HG03354 (cell line): ENCODE measurements around the gene SPIRE1.
"Not testable (repeated sequence)": the region's sequence is repeated elsewhere in the genome, so short reads cannot be mapped to it uniquely, and the experiment has no call there.

Experiments used
- ATAC-seq: cut with Tn5 transposase; IDR thresholded peaks from one replicate; pipeline ENCODE4 v1.9.1; 2021; ENCODE audit warnings: mild to moderate bottlenecking; ENCODE audit not compliant: unreplicated experiment, poor library complexity, severe bottlenecking

Gene SPIRE1

DNA sequence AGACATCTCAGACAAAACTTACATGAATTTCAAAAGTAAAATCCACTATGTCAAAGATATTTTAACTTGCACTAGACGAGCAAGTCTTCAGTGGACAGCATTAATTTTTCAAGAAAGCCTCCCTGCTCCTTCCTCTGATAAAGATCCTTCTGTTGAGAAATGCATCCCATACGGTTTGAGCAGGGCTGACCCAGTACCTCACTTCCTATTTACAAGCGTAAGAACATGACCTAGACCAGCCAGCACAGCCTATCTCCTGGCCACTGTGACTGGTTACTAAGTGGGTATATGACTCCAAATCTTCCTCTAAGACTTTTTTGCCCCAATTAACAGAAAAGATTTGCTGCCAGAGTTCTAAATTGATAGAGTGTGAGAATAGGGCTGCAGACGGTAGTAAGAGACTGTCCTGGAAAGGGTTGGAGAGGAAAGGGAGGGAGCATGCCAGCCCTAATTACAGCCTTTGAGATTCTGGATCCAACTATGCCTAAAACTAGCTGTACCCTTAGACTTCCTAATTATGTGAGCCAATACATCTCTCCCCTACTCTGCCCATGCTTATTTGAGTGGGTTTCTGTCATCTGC lies 141.8 kb downstream of the SPIRE1 start:
- no peak for ATAC-seq

DNA sequence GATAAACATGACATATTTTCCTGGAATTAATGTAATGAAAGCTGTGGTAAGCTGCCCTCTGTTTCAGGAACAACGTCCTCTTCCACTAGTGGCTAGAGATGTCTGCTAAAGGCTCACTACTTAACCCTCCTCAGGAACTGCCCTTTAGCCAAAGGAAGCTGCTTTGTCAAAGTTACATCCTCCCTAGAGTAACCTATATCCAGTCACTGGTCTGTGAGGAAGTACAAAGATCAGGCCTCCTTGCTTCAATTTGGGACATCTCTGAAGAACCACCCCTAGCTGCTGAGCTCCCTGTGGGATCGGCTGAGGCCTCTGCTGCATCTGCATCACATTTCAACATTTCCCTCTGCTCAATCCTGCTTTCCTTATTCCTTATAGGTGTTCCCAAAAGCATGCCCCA lies 142.4 kb downstream of the SPIRE1 start:
- no peak for ATAC-seq

- no peak for ATAC-seq
Measured at GRCh38 chr18:12507007-12507406, 150.9 kb downstream of the SPIRE1 start.

GRCh38 chr18:12500986-12501385 lies 156.9 kb downstream of the SPIRE1 start:
- no peak for ATAC-seq

DNA sequence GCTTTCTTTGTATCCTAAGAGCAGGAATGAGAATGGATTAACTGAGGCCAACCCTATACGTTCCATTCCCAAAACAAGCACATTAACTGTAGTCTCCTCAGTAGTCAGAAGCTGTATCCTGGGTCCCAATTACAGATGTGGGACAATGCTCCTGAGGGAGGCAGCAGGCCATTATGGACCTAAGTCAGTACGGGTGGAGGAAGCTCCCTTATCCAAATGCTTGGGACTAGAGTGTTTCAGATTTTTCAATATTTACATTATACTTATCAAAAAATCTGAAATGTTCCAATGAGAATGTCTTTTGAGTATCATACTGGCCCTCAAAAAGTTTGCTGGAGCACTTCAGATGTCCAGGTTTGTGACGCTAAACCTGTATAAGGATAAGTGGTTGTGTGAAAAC lies 160.1 kb downstream of the SPIRE1 start:
- no peak for ATAC-seq

DNA sequence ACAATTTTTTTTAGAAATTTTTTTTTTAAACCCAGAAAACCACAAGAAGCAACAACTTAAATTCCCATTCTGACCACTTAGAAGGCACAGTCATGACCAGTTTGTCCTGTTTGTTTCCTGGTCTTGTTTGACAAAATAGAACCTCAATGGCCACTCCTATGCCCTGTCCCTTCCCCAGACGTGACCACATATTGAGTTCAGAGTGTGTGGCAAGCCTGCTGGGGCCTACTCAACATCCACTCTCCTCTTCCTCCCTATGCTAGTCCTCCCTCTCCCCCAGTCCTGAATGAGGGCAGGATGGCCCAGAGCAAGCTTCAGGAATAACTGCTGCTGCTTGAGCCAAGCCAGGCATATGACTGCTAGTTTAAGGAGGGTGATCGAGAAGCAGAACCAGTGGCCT lies 160.6 kb downstream of the SPIRE1 start:
- no peak for ATAC-seq

DNA sequence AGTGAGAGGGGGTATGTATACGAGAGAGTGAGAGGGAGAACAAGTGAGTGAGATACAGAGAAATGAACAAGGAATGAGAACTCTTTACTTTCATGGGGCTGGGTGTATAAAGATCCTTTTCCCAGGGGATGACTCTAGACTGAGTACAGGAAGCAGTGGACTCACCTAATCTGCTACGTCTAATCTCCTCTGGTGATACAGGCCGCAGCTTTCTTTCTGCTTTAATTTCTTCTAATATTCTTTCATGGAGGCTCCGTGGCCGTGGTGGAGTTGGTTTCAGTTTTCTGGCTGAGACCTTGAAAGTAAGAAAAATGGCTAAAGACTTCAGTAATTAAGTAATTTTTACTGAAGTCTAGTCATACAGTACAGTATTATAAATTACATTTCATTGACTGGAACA lies 165.0 kb downstream of the SPIRE1 start:
- ATAC-seq, result no peak

DNA sequence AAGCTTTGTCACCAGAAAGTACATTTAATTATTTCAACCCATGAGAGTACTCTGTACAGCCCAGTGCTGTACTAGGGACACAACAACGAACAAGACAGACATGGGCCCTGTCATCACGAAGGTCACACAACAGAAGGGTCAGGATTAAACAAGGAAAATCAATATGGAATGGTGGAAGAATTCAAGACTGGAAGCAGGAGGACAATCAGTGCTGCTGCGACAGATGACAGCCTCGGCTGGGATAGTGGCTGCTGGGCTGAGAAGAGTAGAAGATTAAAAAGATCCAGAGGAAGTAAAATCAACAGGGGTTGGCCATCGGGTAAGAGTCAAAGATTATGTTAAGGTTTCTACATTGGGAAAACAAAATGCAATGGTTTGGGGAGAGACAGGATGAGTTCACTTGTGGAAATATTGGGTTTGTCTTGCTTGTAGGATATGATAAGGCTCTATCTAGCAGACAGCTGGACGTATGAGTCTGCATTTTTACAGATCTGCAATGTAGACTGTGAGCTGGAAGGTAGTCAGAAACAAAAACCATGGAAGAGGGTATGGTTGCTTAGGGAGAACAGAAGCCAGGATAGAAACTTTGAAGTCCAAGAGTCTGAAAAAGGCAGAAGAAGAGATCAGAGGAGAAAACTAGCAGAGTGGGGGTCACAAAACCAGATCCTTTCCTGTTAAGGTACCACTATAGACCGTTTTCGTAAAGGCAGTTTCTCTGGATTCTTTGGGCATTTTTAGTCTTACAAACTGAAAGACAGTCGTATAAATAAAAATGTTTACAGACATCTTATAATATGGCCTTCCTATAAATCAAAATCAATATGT lies 166.1 kb downstream of the SPIRE1 start:
- no peak for ATAC-seq

DNA sequence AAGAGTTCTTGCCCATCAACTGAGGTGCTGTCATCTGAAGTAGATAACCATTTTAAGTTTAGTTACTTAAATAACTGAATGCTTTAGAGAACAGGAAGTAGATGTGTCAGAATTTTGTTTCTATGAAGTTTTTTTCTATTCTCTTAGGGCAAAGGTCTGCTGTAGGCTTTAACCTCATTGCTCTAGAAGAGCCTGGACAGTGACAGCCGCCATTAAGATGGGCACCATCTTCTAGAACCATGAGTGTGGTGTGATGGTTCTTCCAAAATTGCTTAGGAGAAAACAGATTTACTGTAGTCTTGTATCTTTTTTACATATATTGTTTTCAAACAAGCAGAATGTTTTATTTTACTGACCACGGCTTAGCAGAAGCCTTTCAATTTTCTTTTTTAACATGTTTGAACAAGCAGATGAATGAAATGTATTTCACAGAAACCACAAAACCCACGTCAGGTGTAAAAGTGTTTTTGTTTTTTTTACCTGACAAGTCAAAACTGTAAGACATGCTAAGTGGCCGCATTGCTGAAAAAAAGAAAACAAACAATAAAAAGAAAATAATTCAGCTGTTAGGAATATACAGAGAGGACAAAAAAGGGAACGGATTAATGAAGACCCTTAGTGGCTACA lies 172.3 kb downstream of the SPIRE1 start:
- no peak for ATAC-seq

- not testable (repeated sequence) for ATAC-seq
Measured at GRCh38 chr18:12481915-12482314, 176.0 kb downstream of the SPIRE1 start.

GRCh38 chr18:12479982-12480381 lies 177.9 kb downstream of the SPIRE1 start:
- ATAC-seq, result no peak

DNA sequence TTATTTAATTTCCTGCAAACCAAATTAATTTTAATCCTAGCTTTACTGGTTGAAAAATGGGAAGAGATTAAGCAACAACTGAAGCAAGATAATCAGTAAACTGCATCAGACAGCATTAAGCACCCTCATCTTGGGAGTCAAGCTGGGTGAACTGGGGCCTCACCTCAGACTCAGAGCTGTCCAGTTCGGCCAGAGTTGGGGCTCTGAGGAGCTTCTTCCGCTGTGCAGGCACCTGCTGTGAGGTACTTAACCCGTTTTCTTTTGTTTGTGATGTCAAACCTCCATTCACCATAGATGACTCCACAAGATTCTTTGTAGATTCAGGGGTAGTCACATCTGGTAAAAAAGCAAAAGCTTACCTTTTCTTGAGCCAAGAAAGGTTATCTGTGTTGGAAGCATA lies 178.4 kb downstream of the SPIRE1 start:
- ATAC-seq, result no peak

- no peak for ATAC-seq
Measured at GRCh38 chr18:12478269-12479047, 179.4 kb downstream of the SPIRE1 start.

- ATAC-seq, result no peak
Measured at GRCh38 chr18:12477606-12478005, 180.3 kb downstream of the SPIRE1 start.

- no peak for ATAC-seq
Measured at GRCh38 chr18:12476955-12477354, 181.0 kb downstream of the SPIRE1 start.

- ATAC-seq, result no peak
Measured at GRCh38 chr18:12474876-12475275, 183.0 kb downstream of the SPIRE1 start.

GRCh38 chr18:12474146-12474545 lies 183.8 kb downstream of the SPIRE1 start:
- ATAC-seq, result no peak

DNA sequence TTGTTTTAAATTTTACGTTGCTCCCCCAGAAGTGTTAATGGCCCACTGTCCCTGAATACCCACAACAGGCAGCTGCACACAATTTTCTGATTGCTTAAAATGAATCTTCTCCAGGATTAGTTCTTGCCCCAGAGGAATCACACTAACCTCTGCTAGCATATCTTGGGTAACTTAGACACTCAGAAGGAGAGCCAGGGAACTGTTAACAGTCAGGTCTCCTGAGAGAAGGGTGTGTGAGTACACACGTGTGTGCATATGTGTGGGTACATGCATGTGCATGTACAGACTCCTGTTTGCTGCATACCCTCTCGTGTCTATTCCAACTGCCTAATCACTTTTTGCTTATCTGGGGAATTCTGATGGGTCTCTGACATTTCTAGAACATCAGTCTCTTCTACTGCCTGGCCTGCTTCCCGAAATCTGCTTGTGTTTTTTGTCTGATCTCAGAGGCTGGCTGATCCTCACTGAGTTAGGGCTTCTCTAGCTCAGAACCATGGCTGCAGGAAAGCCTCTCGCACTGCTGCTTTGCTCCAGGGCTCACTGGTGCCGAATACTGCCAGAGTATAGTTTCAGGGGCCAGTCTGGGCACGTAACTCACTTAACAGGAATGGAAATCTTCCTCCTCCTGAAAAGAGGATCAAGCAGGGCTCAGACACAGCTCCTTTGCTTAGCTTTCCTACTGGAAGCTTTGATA lies 187.4 kb downstream of the SPIRE1 start:
- ATAC-seq, result no peak

GRCh38 chr18:12468445-12468844 lies 189.5 kb downstream of the SPIRE1 start:
- ATAC-seq, result no peak

DNA sequence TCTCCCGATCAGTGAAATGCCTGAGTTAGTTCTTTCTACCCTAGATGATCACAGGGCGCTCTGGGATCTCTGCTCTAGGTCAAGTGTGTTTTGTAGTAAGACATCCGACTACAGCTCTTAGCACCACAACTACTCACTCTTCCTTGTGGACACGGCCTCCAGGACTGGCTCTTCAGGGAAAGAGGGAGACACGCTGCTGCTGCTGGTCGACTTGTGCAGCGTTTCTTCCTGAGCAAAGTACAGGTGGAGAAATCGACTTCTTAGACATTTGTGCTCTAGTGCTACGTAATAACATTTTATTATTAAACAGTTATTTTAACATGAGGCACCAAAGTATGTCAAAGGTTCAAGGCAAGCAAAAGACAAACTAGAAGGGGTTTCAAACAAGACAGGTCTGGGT lies 193.2 kb downstream of the SPIRE1 start:
- ATAC-seq, result no peak
